Measurements from ENCODE around the gene ANAPC16. TPM values are rescaled to one million over a fixed set of nuclear protein-coding genes. Genes with fewer than 3 reads are reported as not detected.
"Not testable (repeated sequence)": the region's sequence is repeated elsewhere in the genome, so short reads cannot be mapped to it uniquely, and the experiment has no call there.

The ANAPC16 gene
- total RNA-seq, 3 donors from 2014 or later: 72.1 to 126 (median 83.5) TPM

DNA sequence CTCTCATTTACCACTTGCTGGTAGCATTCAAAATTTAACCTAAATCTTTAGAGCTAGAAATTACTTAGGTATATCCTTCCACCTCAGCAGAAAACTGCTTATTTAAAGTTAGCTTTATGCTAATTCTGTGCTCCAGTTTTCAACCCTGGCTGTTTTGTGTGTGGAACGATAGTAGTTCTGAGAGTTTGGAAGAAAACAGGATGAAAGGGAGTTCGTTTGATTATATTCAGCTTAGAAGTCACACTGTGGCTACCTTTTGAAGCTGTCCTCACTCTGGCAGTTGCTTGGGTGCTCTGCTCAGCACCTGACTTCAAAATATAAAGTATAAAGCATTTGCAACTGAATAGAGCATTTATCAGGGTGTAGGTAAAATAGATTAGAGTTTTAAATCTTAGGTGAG is 2.9 kb downstream of the ANAPC16 start:
- no peak for DNase-seq
- TF ChIP-seq, protein P1, sequence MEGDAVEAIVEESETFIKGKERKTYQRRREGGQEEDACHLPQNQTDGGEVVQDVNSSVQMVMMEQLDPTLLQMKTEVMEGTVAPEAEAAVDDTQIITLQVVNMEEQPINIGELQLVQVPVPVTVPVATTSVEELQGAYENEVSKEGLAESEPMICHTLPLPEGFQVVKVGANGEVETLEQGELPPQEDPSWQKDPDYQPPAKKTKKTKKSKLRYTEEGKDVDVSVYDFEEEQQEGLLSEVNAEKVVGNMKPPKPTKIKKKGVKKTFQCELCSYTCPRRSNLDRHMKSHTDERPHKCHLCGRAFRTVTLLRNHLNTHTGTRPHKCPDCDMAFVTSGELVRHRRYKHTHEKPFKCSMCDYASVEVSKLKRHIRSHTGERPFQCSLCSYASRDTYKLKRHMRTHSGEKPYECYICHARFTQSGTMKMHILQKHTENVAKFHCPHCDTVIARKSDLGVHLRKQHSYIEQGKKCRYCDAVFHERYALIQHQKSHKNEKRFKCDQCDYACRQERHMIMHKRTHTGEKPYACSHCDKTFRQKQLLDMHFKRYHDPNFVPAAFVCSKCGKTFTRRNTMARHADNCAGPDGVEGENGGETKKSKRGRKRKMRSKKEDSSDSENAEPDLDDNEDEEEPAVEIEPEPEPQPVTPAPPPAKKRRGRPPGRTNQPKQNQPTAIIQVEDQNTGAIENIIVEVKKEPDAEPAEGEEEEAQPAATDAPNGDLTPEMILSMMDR (IDR thresholded peaks at IDR 0.05): no peak
- Histone ChIP-seq H3K4me3 (no peak overlapping the region), H3K4me1 (ENCODE audit: low read depth) (peaks cover 32% of the 10 kb centered on the region), H3K9me3 (no peaks in the 10 kb centered on the region), H3K36me3 (ENCODE audit: low read depth) (peaks cover 4% of the 10 kb centered on the region)
- intact Hi-C loops (cut with DNase I, micrococcal nuclease): loop anchor here in 1 of 2 donors (10.0 kb wide), 1 partner anchor 116 kb away; no protein-coding TSS in a partner anchor
- ATAC-seq: no peak

DNA sequence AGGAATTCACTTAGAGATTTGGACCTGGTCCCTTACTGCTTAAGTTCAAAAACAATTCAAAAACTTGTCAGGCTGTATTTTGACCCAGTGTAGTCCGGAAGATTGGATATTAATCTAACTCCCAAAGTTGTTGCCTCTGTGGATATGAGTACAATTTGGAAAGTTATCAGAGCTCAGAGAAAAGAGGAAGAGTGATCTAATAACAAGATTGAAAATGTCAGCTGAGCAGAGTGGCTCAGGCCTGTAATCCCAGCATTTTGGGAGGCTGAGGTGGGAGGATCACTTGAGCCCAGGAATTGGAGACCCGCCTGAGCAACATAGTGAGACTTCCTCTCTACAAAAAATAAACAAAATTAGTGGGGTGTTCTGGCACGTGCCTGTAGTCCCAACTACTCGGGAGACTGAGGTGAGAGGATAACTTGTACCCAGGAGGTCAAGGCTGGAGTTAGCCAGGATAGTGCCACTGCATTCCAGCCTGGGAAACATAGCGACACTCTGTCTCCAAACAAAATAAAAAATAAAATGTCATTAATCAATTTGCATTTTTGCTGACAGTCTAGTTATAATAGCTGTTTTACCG is 3.5 kb downstream of the ANAPC16 start:
- TF ChIP-seq, protein P1 (IDR thresholded peaks at IDR 0.05): no peak
- ATAC-seq: no peak
- intact Hi-C loops (cut with DNase I, micrococcal nuclease): loop anchor here in 1 of 2 donors (10.0 kb wide), 1 partner anchor 115 kb away; no protein-coding TSS in a partner anchor
- Histone ChIP-seq H3K9me3 (no peaks in the 10 kb centered on the region), H3K4me1 (ENCODE audit: low read depth) (peaks cover 32% of the 10 kb centered on the region), H3K4me3 (no peak overlapping the region), H3K36me3 (ENCODE audit: low read depth) (peaks cover 4% of the 10 kb centered on the region)
- no peak for DNase-seq

DNA sequence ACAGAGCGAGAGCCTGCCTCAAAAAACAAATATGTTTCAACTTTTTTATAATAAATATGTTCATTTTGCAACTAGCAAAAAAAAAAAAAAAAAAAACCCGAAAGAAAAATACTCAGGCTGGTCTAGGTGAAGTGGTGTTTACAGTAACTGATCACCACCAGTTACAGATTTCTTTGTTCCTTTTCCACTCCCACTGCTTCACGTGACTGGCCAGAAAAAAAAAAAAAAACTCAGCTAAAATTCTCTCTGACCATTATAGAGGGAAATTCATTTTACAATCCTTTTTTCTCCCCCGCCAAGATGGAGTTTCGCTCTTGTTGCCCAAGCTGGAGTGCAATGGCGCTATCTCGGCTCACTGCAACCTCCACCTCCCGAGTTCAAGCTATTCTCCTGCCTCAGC is 4.8 kb downstream of the ANAPC16 start:
- Histone ChIP-seq H3K36me3 (ENCODE audit: low read depth) (peaks cover 4% of the 10 kb centered on the region), H3K9me3 (no peaks in the 10 kb centered on the region), H3K4me3 (no peak overlapping the region), H3K4me1 (ENCODE audit: low read depth) (peaks cover 25% of the 10 kb centered on the region)
- intact Hi-C loops (cut with DNase I, micrococcal nuclease): no loop called here
- TF ChIP-seq, protein P1 (IDR thresholded peaks at IDR 0.05): no peak
- ATAC-seq (no peak), DNase-seq (no peak)

DNA sequence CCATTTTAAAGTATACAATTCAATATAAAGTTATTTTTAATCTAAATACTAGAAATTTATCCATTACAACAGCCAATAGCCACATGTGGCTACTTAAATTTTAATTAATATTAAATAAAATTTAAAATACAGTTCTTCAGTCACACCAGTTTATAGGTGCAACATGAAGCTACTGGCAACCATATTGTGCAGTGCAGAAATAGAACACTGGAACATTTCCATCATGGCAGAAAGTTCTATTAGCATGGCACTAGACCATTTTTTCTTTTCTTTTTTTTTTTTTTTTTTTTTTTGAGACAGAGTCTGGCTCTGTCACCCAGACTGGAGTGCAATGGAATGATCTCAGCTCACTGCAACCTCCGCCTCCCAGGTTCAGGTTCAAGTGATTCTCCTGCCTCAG is 5.5 kb downstream of the ANAPC16 start:
- H3K4me1 ChIP-seq (ENCODE audit: low read depth): peaks cover 25% of the 10 kb centered on the region
- H3K9me3 ChIP-seq: no peaks in the 10 kb centered on the region
- DNase-seq (no peak), ATAC-seq (no peak)
- H3K4me3 ChIP-seq: no peak overlapping the region
- TF ChIP-seq, protein P1 (IDR thresholded peaks at IDR 0.05): no peak
- no peaks in the 10 kb centered on the region for H3K36me3 ChIP-seq (ENCODE audit: low read depth)
- intact Hi-C loops (cut with DNase I, micrococcal nuclease): no loop called here

DNA sequence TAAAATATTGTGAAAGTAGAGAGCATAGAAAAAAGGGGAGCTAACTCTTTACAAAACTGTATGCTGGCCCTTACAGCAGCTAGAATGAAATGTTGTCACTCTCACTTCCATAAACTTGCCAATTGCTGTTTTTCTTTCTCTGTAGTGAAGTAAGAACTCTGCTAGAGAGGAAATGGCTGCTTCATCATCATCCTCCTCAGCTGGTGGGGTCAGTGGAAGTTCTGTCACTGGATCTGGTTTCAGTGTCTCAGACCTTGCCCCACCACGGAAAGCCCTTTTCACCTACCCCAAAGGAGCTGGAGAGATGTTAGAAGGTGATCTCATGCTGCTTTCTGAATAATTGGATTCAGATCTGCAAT is 7.9 kb downstream of the ANAPC16 start:
- peak in 1 of 3 donors; percentile 11 for DNase-seq
- intact Hi-C loops (cut with DNase I, micrococcal nuclease): no loop called here
- H3K9me3 ChIP-seq: no peaks in the 10 kb centered on the region
- peaks cover 10% of the 10 kb centered on the region for H3K4me1 ChIP-seq (ENCODE audit: low read depth)
- TF ChIP-seq, protein P1 (IDR thresholded peaks at IDR 0.05): no peak
- no peak overlapping the region for H3K4me3 ChIP-seq
- ATAC-seq: peak; percentile 20
- H3K36me3 ChIP-seq (ENCODE audit: low read depth): no peaks in the 10 kb centered on the region

DNA sequence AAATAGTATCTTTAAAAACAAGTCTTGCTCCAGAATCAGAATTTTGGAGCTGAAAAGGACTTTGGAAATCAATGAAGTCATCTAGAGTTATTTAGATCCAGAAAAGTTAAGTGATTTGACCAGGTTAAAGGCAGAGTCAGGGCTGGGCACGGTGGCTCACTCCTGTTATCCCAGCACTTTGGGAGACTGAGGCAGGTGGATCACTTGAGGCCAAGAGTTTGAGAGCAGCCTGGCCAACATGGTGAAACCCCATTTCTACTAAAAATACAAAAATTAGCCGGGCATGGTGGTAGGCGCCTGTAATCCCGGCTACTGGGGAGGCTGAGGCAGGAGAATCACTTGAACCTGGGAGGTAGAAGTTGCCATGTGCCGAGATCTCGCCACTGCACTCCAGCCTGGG is 8.4 kb downstream of the ANAPC16 start:
- H3K4me3 ChIP-seq; ATAC-seq; intact Hi-C loops (cut with DNase I, micrococcal nuclease); H3K9me3 ChIP-seq; H3K36me3 ChIP-seq (ENCODE audit: low read depth); H3K4me1 ChIP-seq (ENCODE audit: low read depth); DNase-seq: not testable (repeated sequence)
